ENCODE data around the gene SLC1A4. TPM values are rescaled to one million over a fixed set of nuclear protein-coding genes. Genes with fewer than 3 reads are reported as not detected.

Gene SLC1A4
- total RNA-seq, 1 donor from 2014 or later, result 41.4 TPM

- H3K27me3 Mint-ChIP-seq (ENCODE audit: unreplicated experiment), result peaks cover 20% of the 10 kb centered on the region
- DNase-seq (ENCODE audit: low spot score), result no peak
- peak overlapping the region; percentile 81 for H3K27ac Mint-ChIP-seq (ENCODE audit: unreplicated experiment)
- no peak for TF ChIP-seq CTCF (IDR thresholded peaks at IDR 0.05; ENCODE audit: unreplicated experiment)
- peaks cover 31% of the 10 kb centered on the region for H3K4me1 Mint-ChIP-seq (ENCODE audit: unreplicated experiment)
- peaks cover 12% of the 10 kb centered on the region for H3K36me3 Mint-ChIP-seq (ENCODE audit: low read depth, unreplicated experiment)
- H3K4me3 Mint-ChIP-seq (ENCODE audit: unreplicated experiment), result peak overlapping the region; percentile 96
- H3K9me3 Mint-ChIP-seq (ENCODE audit: unreplicated experiment), result no peaks in the 10 kb centered on the region
Measured at GRCh38 chr2:64987001-64987955, 1.9 kb upstream of the SLC1A4 start.

GRCh38 chr2:64987956-64988419 lies 1.2 kb upstream of the SLC1A4 start:
- H3K27ac Mint-ChIP-seq (ENCODE audit: unreplicated experiment), result peak overlapping the region; percentile 98
- no peak for TF ChIP-seq CTCF (IDR thresholded peaks at IDR 0.05; ENCODE audit: unreplicated experiment)
- peaks cover 38% of the 10 kb centered on the region for H3K4me1 Mint-ChIP-seq (ENCODE audit: unreplicated experiment)
- no peaks in the 10 kb centered on the region for H3K9me3 Mint-ChIP-seq (ENCODE audit: unreplicated experiment)
- peak overlapping the region; percentile 96 for H3K4me3 Mint-ChIP-seq (ENCODE audit: unreplicated experiment)
- no peak for DNase-seq (ENCODE audit: low spot score)
- peaks cover 20% of the 10 kb centered on the region for H3K27me3 Mint-ChIP-seq (ENCODE audit: unreplicated experiment)
- peaks cover 13% of the 10 kb centered on the region for H3K36me3 Mint-ChIP-seq (ENCODE audit: low read depth, unreplicated experiment)

- Mint-ChIP-seq H3K27ac (ENCODE audit: unreplicated experiment) (peak overlapping the region; percentile 98), H3K4me3 (ENCODE audit: unreplicated experiment) (peak overlapping the region; percentile 96), H3K36me3 (ENCODE audit: low read depth, unreplicated experiment) (peaks cover 18% of the 10 kb centered on the region), H3K27me3 (ENCODE audit: unreplicated experiment) (peaks cover 20% of the 10 kb centered on the region), H3K4me1 (ENCODE audit: unreplicated experiment) (peaks cover 41% of the 10 kb centered on the region), H3K9me3 (ENCODE audit: unreplicated experiment) (no peaks in the 10 kb centered on the region)
- peak; percentile 69 for DNase-seq (ENCODE audit: low spot score)
- no peak for TF ChIP-seq CTCF (IDR thresholded peaks at IDR 0.05; ENCODE audit: unreplicated experiment)
Measured at GRCh38 chr2:64988420-64989125, 626 bp upstream of the SLC1A4 start.

- Mint-ChIP-seq H3K36me3 (ENCODE audit: low read depth, unreplicated experiment) (peaks cover 26% of the 10 kb centered on the region), H3K27me3 (ENCODE audit: unreplicated experiment) (peaks cover 20% of the 10 kb centered on the region), H3K27ac (ENCODE audit: unreplicated experiment) (peak overlapping the region; percentile 77), H3K9me3 (ENCODE audit: unreplicated experiment) (no peaks in the 10 kb centered on the region), H3K4me3 (ENCODE audit: unreplicated experiment) (peak overlapping the region; percentile 94), H3K4me1 (ENCODE audit: unreplicated experiment) (peaks cover 36% of the 10 kb centered on the region)
- TF ChIP-seq CTCF (IDR thresholded peaks at IDR 0.05; ENCODE audit: unreplicated experiment), result no peak
- no peak for DNase-seq (ENCODE audit: low spot score)
Measured at GRCh38 chr2:64989982-64990614, 899 bp downstream of the SLC1A4 start.
